Fibroblast of villous mesenchyme (primary cell): ENCODE results near the gene PCDHGA2. TPM values are rescaled to one million over a fixed set of nuclear protein-coding genes. Genes with fewer than 3 reads are reported as not detected.
"Not testable (repeated sequence)": the region's sequence is repeated elsewhere in the genome, so short reads cannot be mapped to it uniquely, and the experiment has no call there.

Experiments
- DNase-seq: peaks from one replicate; pipeline ENCODE4 v3.0.0-alpha.2; 2010; ENCODE audit warnings: low read depth
- H3K4me3 ChIP-seq: 2 replicates; pipeline ENCODE4 v1.5.1; 2011; ENCODE audit warnings: low read depth, mild to moderate bottlenecking, low read length
- CTCF ChIP-seq: IDR thresholded peaks from 2 replicates; pipeline ENCODE4 v1.5.1; 2012; ENCODE audit warnings: low read depth, mild to moderate bottlenecking, low read length; ENCODE audit not compliant: insufficient read depth
- total RNA-seq: library from RNA; depleted of rRNA; stranded (reverse); fragments of >200 nt; gene quantifications from 2 replicates; pipeline ENCODE4 v1.2.3, GENCODE V29; 2012

Gene PCDHGA2
- total RNA-seq, 1 donor, result 3.0 TPM

- TF ChIP-seq CTCF, result peak; percentile 65
- peak; percentile 43 for DNase-seq
- peak within 1 kb of the TSS; percentile 44 for H3K4me3 ChIP-seq
Measured at GRCh38 chr5:141373673-141374317, 35.2 kb downstream of the PCDHGA2 start, which contains the start of gene PCDHGA6. Gene PCDHGA6 (plus strand): TSS chr5:141373891. CDS start chr5:141374084, 193 bp downstream.

- TF ChIP-seq CTCF, result no peak
- DNase-seq, result no peak
- no peak overlapping the region for H3K4me3 ChIP-seq
Measured at GRCh38 chr5:141374627-141375026, 36.1 kb downstream of the PCDHGA2 start.

GRCh38 chr5:141375444-141376155 is 37.0 kb downstream of the PCDHGA2 start:
- not testable (repeated sequence) for H3K4me3 ChIP-seq, DNase-seq

GRCh38 chr5:141382469-141383294 is 44.1 kb downstream of the PCDHGA2 start, which contains the start of gene PCDHGA7:
Gene PCDHGA7 (plus strand): TSS chr5:141382742. CDS start chr5:141382900, 158 bp downstream.
- peak; percentile 54 for DNase-seq
- H3K4me3 ChIP-seq, result peak within 1 kb of the TSS; percentile 69
- peak; percentile 68 for TF ChIP-seq CTCF

- DNase-seq, result no peak
- no peak for TF ChIP-seq CTCF
- peak overlapping the region; percentile 69 for H3K4me3 ChIP-seq
Measured at GRCh38 chr5:141383345-141383744, 44.8 kb downstream of the PCDHGA2 start.

GRCh38 chr5:141384471-141385267 is 46.1 kb downstream of the PCDHGA2 start:
- H3K4me3 ChIP-seq, result no peak overlapping the region
- DNase-seq, result no peak
- no peak for TF ChIP-seq CTCF
